ENCODE data around the gene B3GALT4. TPM values are rescaled to one million over a fixed set of nuclear protein-coding genes. Genes with fewer than 3 reads are reported as not detected.
A peak's percentile ranks its signal among the peaks of the same experiment; 100 is the strongest.

Gene B3GALT4
- total RNA-seq, 1 experiment from 2014 or later: 3.4 TPM

GRCh38 chr6:33298773-33299236, 21.9 kb downstream of the B3GALT4 start, which contains the start of gene RGL2:
Gene RGL2, minus strand, starts transcription at chr6:33298942. Its CDS starts 332 bp downstream, at chr6:33298610.
- peaks cover 3% of the 10 kb centered on the region; the same call in 1 of the 2 replicates for H3K36me3 ChIP-seq (ENCODE audit: insufficient read depth, low read length)
- H3K4me2 ChIP-seq (ENCODE audit: low read depth, low read length, poor library complexity, severe bottlenecking): peak within 1 kb of the TSS; percentile 79
- peak; percentile 88 for DNase-seq
- no peaks in the 10 kb centered on the region for H3K9me2 ChIP-seq (replicated peaks; ENCODE audit: insufficient read depth, low read length)
- H3K27ac ChIP-seq (ENCODE audit: low read length): peak within 1 kb of the TSS; percentile 92
- H3K4me1 ChIP-seq (ENCODE audit: low read length): peaks cover 20% of the 10 kb centered on the region
- H3K9ac ChIP-seq (ENCODE audit: low read length): peak within 1 kb of the TSS; percentile 84
- no peaks in the 10 kb centered on the region for H3K9me3 ChIP-seq (ENCODE audit: low read length)
- 0 out of 2 replicates have a peak within 1 kb of the TSS, but pooled peaks have one; percentile 23 for H2AFZ ChIP-seq (ENCODE audit: low read length)
- H3K27me3 ChIP-seq (ENCODE audit: low read length): no peaks in the 10 kb centered on the region
- peaks cover 19% of the 10 kb centered on the region for H3K79me2 ChIP-seq (ENCODE audit: low read length)
- H3K4me3 ChIP-seq (ENCODE audit: low read length): peak within 1 kb of the TSS; percentile 74
- H4K20me1 ChIP-seq (ENCODE audit: insufficient read depth, low read depth, low read length): no peaks in the 10 kb centered on the region

GRCh38 chr6:33299237-33299944, 22.5 kb downstream of the B3GALT4 start:
- H3K9me3 ChIP-seq (ENCODE audit: low read length): no peaks in the 10 kb centered on the region
- H3K9ac ChIP-seq (ENCODE audit: low read length): peak overlapping the region; percentile 84
- H3K36me3 ChIP-seq (ENCODE audit: insufficient read depth, low read length): peaks cover 3% of the 10 kb centered on the region; the same call in 1 of the 2 replicates
- H3K27ac ChIP-seq (ENCODE audit: low read length): peak overlapping the region; percentile 92
- DNase-seq: peak; percentile 97
- H3K4me2 ChIP-seq (ENCODE audit: low read depth, low read length, poor library complexity, severe bottlenecking): peak overlapping the region; percentile 79
- peak overlapping the region; percentile 74 for H3K4me3 ChIP-seq (ENCODE audit: low read length)
- H3K4me1 ChIP-seq (ENCODE audit: low read length): peaks cover 20% of the 10 kb centered on the region
- no peaks in the 10 kb centered on the region for H3K9me2 ChIP-seq (replicated peaks; ENCODE audit: insufficient read depth, low read length)
- no peaks in the 10 kb centered on the region for H3K27me3 ChIP-seq (ENCODE audit: low read length)
- H4K20me1 ChIP-seq (ENCODE audit: insufficient read depth, low read depth, low read length): no peaks in the 10 kb centered on the region
- peaks cover 19% of the 10 kb centered on the region for H3K79me2 ChIP-seq (ENCODE audit: low read length)
- H2AFZ ChIP-seq (ENCODE audit: low read length): no peak overlapping the region

- Histone ChIP-seq H3K9me3 (ENCODE audit: low read length) (no peaks in the 10 kb centered on the region), H3K27ac (ENCODE audit: low read length) (no peak overlapping the region), H3K4me3 (ENCODE audit: low read length) (no peak overlapping the region), H3K9ac (ENCODE audit: low read length) (no peak overlapping the region), H3K36me3 (ENCODE audit: insufficient read depth, low read length) (peaks cover 12% of the 10 kb centered on the region; the same call in 1 of the 2 replicates), H3K27me3 (ENCODE audit: low read length) (no peaks in the 10 kb centered on the region), H3K4me1 (ENCODE audit: low read length) (peaks cover 21% of the 10 kb centered on the region), H2AFZ (ENCODE audit: low read length) (no peak overlapping the region), H3K79me2 (ENCODE audit: low read length) (peaks cover 26% of the 10 kb centered on the region), H4K20me1 (ENCODE audit: insufficient read depth, low read depth, low read length) (0 out of 2 replicates have a peak, but pooled peaks cover 7% of the 10 kb centered on the region), H3K9me2 (replicated peaks; ENCODE audit: insufficient read depth, low read length) (no peaks in the 10 kb centered on the region), H3K4me2 (ENCODE audit: low read depth, low read length, poor library complexity, severe bottlenecking) (no peak overlapping the region)
- DNase-seq: no peak
These were observed 25.0 kb downstream of the B3GALT4 start for GRCh38 chr6:33301877-33302276.

- no peak overlapping the region for H3K27ac ChIP-seq (ENCODE audit: low read length)
- no peak overlapping the region for H3K4me3 ChIP-seq (ENCODE audit: low read length)
- peaks cover 11% of the 10 kb centered on the region for H3K4me1 ChIP-seq (ENCODE audit: low read length)
- H3K36me3 ChIP-seq (ENCODE audit: insufficient read depth, low read length): peaks cover 15% of the 10 kb centered on the region; the same call in 1 of the 2 replicates
- no peak for DNase-seq
- no peaks in the 10 kb centered on the region for H3K9me2 ChIP-seq (replicated peaks; ENCODE audit: insufficient read depth, low read length)
- H2AFZ ChIP-seq (ENCODE audit: low read length): no peak overlapping the region
- no peaks in the 10 kb centered on the region for H3K27me3 ChIP-seq (ENCODE audit: low read length)
- H3K9me3 ChIP-seq (ENCODE audit: low read length): no peaks in the 10 kb centered on the region
- no peak overlapping the region for H3K4me2 ChIP-seq (ENCODE audit: low read depth, low read length, poor library complexity, severe bottlenecking)
- peaks cover 26% of the 10 kb centered on the region for H3K79me2 ChIP-seq (ENCODE audit: low read length)
- H4K20me1 ChIP-seq (ENCODE audit: insufficient read depth, low read depth, low read length): 0 out of 2 replicates have a peak, but pooled peaks cover 7% of the 10 kb centered on the region
- H3K9ac ChIP-seq (ENCODE audit: low read length): no peak overlapping the region
These were observed 27.3 kb downstream of the B3GALT4 start for GRCh38 chr6:33304216-33304615.

GRCh38 chr6:33305052-33305451, 28.1 kb downstream of the B3GALT4 start:
- Histone ChIP-seq H3K4me2 (ENCODE audit: low read depth, low read length, poor library complexity, severe bottlenecking) (no peak overlapping the region), H3K9me2 (replicated peaks; ENCODE audit: insufficient read depth, low read length) (no peaks in the 10 kb centered on the region), H2AFZ (ENCODE audit: low read length) (no peak overlapping the region), H3K9me3 (ENCODE audit: low read length) (no peaks in the 10 kb centered on the region), H3K36me3 (ENCODE audit: insufficient read depth, low read length) (peaks cover 15% of the 10 kb centered on the region; the same call in 1 of the 2 replicates), H3K4me1 (ENCODE audit: low read length) (peaks cover 5% of the 10 kb centered on the region), H4K20me1 (ENCODE audit: insufficient read depth, low read depth, low read length) (0 out of 2 replicates have a peak, but pooled peaks cover 7% of the 10 kb centered on the region), H3K27ac (ENCODE audit: low read length) (no peak overlapping the region), H3K9ac (ENCODE audit: low read length) (no peak overlapping the region), H3K27me3 (ENCODE audit: low read length) (no peaks in the 10 kb centered on the region), H3K4me3 (ENCODE audit: low read length) (no peak overlapping the region), H3K79me2 (ENCODE audit: low read length) (peaks cover 26% of the 10 kb centered on the region)
- no peak for DNase-seq

- Histone ChIP-seq H4K20me1 (ENCODE audit: insufficient read depth, low read depth, low read length) (0 out of 2 replicates have a peak, but pooled peaks cover 7% of the 10 kb centered on the region), H3K36me3 (ENCODE audit: insufficient read depth, low read length) (peaks cover 15% of the 10 kb centered on the region; the same call in 1 of the 2 replicates), H3K4me1 (ENCODE audit: low read length) (0 out of 2 replicates have a peak, but pooled peaks cover 3% of the 10 kb centered on the region), H3K9me3 (ENCODE audit: low read length) (no peaks in the 10 kb centered on the region), H3K9ac (ENCODE audit: low read length) (no peak overlapping the region), H3K27me3 (ENCODE audit: low read length) (no peaks in the 10 kb centered on the region), H3K9me2 (replicated peaks; ENCODE audit: insufficient read depth, low read length) (no peaks in the 10 kb centered on the region), H3K4me2 (ENCODE audit: low read depth, low read length, poor library complexity, severe bottlenecking) (no peak overlapping the region), H2AFZ (ENCODE audit: low read length) (no peak overlapping the region), H3K4me3 (ENCODE audit: low read length) (no peak overlapping the region), H3K79me2 (ENCODE audit: low read length) (peaks cover 38% of the 10 kb centered on the region), H3K27ac (ENCODE audit: low read length) (no peak overlapping the region)
- no peak for DNase-seq
These were observed 29.4 kb downstream of the B3GALT4 start for GRCh38 chr6:33306356-33306755.

- Histone ChIP-seq H3K36me3 (ENCODE audit: insufficient read depth, low read length) (peaks cover 7% of the 10 kb centered on the region; the same call in 1 of the 2 replicates), H3K4me1 (ENCODE audit: low read length) (peaks cover 31% of the 10 kb centered on the region), H3K9ac (ENCODE audit: low read length) (peak overlapping the region; percentile 94), H3K4me2 (ENCODE audit: low read depth, low read length, poor library complexity, severe bottlenecking) (peak overlapping the region; percentile 97), H3K4me3 (ENCODE audit: low read length) (peak overlapping the region; percentile 96), H3K27me3 (ENCODE audit: low read length) (no peaks in the 10 kb centered on the region), H2AFZ (ENCODE audit: low read length) (no peak overlapping the region), H3K9me3 (ENCODE audit: low read length) (no peaks in the 10 kb centered on the region), H3K79me2 (ENCODE audit: low read length) (peaks cover 54% of the 10 kb centered on the region), H4K20me1 (ENCODE audit: insufficient read depth, low read depth, low read length) (peaks cover 11% of the 10 kb centered on the region; the same call in 1 of the 2 replicates), H3K9me2 (replicated peaks; ENCODE audit: insufficient read depth, low read length) (no peaks in the 10 kb centered on the region), H3K27ac (ENCODE audit: low read length) (peak overlapping the region; percentile 86)
- DNase-seq: peak; percentile 89
These were observed 35.6 kb downstream of the B3GALT4 start for GRCh38 chr6:33312361-33313104.
